Breast epithelium (tissue), 3 donors: Measurements from ENCODE around the gene TMEM200C.

Source experiments
- POLR2A ChIP-seq: fragments of 450-650 bp; IDR thresholded peaks from one replicate; pipeline ENCODE4 v1.6.1; 2016; ENCODE audit warnings: antibody characterized with exemption, mild to moderate bottlenecking, moderate library complexity
- TF ChIP-seq, protein P1 (sequence below), 3 donors: fragments of 450-650 bp; IDR thresholded peaks; one replicate each; pipeline ENCODE4 v1.5.1; 2016 to 2017; ENCODE audit warnings: antibody characterized with exemption in 3 of 3, mild to moderate bottlenecking in 3 of 3, moderate library complexity in 3 of 3

- TF ChIP-seq, protein P1, sequence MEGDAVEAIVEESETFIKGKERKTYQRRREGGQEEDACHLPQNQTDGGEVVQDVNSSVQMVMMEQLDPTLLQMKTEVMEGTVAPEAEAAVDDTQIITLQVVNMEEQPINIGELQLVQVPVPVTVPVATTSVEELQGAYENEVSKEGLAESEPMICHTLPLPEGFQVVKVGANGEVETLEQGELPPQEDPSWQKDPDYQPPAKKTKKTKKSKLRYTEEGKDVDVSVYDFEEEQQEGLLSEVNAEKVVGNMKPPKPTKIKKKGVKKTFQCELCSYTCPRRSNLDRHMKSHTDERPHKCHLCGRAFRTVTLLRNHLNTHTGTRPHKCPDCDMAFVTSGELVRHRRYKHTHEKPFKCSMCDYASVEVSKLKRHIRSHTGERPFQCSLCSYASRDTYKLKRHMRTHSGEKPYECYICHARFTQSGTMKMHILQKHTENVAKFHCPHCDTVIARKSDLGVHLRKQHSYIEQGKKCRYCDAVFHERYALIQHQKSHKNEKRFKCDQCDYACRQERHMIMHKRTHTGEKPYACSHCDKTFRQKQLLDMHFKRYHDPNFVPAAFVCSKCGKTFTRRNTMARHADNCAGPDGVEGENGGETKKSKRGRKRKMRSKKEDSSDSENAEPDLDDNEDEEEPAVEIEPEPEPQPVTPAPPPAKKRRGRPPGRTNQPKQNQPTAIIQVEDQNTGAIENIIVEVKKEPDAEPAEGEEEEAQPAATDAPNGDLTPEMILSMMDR (IDR thresholded peaks at IDR 0.05): no peak
- TF ChIP-seq POLR2A: no peak
Observed at GRCh38 chr18:5937795-5938194, 42.5 kb upstream of the TMEM200C start.
